ENCODE data around the gene BRMS1. TPM values are rescaled to one million over a fixed set of nuclear protein-coding genes. Genes with fewer than 3 reads are reported as not detected.
"Not testable (repeated sequence)": the region's sequence is repeated elsewhere in the genome, so short reads cannot be mapped to it uniquely, and the experiment has no call there.

Gene BRMS1
- total RNA-seq, 1 experiment from 2014 or later = 48.1 TPM

DNA sequence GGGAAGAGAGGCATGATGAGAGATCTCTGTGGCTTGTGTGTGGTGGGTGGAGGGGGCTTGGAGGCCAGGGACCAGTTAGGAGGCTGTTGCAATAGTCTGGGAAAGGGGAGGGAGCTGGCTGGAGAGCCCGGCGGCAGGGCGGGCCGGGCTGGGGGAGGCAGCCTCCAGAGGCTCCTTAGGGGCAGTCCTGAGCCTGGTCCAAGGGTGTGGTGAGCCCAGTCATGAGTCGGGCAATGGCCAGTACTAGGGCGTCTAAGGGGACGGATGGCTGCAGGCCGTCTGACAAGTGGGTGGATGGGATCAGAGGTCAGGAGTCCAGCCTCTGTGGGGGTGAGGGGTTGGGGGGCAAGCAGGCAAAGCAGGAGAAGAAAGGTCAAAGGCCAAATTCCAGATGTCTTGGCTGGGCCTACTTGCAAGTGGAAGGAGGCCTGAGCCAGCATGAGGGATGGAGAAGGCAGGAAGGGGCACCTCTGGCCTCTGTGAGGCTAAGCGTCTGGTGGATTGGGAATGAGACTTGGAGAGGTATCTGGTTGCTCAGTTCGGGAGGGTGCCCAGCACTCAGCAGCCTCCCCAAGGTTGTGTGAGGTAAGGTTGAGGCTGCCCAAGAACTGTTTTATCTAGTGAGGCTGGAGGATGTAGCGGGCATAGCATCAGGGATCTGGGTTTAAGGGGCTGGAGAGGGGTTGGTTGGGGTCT, 22.0 kb downstream of the BRMS1 start:
- intact Hi-C loops (cut with micrococcal nuclease; ENCODE audit: unreplicated experiment) = no loop called here
- CTCF ChIA-PET = interaction anchor here (1.4 kb wide), 1 partner anchor 11 kb away, joined by 3 read pairs; no protein-coding TSS in a partner anchor
- no TSS peak for BruUV-seq (replicated peaks)
- Mint-ChIP-seq H3K4me1 (ENCODE audit: low read depth, unreplicated experiment) (peaks cover 10% of the 10 kb centered on the region), H3K9me3 (ENCODE audit: low read depth, unreplicated experiment) (peaks cover 6% of the 10 kb centered on the region), H3K36me3 (ENCODE audit: insufficient read depth, unreplicated experiment) (no peaks in the 10 kb centered on the region), H3K27ac (ENCODE audit: unreplicated experiment) (no peak overlapping the region), H3K27me3 (ENCODE audit: unreplicated experiment) (peaks cover 42% of the 10 kb centered on the region), H3K4me3 (ENCODE audit: low read depth, unreplicated experiment) (no peak overlapping the region)
- DNase-seq = no peak
- no peak for TF ChIP-seq CTCF (IDR thresholded peaks at IDR 0.05; ENCODE audit: unreplicated experiment)

- no peak overlapping the region for H3K4me3 Mint-ChIP-seq (ENCODE audit: low read depth, unreplicated experiment)
- DNase-seq = no peak
- no peak for TF ChIP-seq CTCF (IDR thresholded peaks at IDR 0.05; ENCODE audit: unreplicated experiment)
- intact Hi-C loops (cut with micrococcal nuclease; ENCODE audit: unreplicated experiment) = no loop called here
- CTCF ChIA-PET = interaction anchor here (1.4 kb wide), 1 partner anchor 10 kb away, joined by 3 read pairs; no protein-coding TSS in a partner anchor
- BruUV-seq (replicated peaks) = no TSS peak
- peaks cover 6% of the 10 kb centered on the region for H3K9me3 Mint-ChIP-seq (ENCODE audit: low read depth, unreplicated experiment)
- H3K4me1 Mint-ChIP-seq (ENCODE audit: low read depth, unreplicated experiment) = no peaks in the 10 kb centered on the region
- H3K27me3 Mint-ChIP-seq (ENCODE audit: unreplicated experiment) = peaks cover 42% of the 10 kb centered on the region
- no peak overlapping the region for H3K27ac Mint-ChIP-seq (ENCODE audit: unreplicated experiment)
- no peaks in the 10 kb centered on the region for H3K36me3 Mint-ChIP-seq (ENCODE audit: insufficient read depth, unreplicated experiment)
Observed at GRCh38 chr11:66321606-66322005, 23.3 kb downstream of the BRMS1 start.

GRCh38 chr11:66320748-66321147, 24.2 kb downstream of the BRMS1 start:
- H3K36me3 Mint-ChIP-seq (ENCODE audit: insufficient read depth, unreplicated experiment); BruUV-seq (replicated peaks): not testable (repeated sequence)

GRCh38 chr11:66320289-66320688, 24.6 kb downstream of the BRMS1 start:
- H3K4me1 Mint-ChIP-seq (ENCODE audit: low read depth, unreplicated experiment); intact Hi-C loops (cut with micrococcal nuclease; ENCODE audit: unreplicated experiment); H3K27ac Mint-ChIP-seq (ENCODE audit: unreplicated experiment); H3K9me3 Mint-ChIP-seq (ENCODE audit: low read depth, unreplicated experiment); BruUV-seq (replicated peaks); DNase-seq; H3K36me3 Mint-ChIP-seq (ENCODE audit: insufficient read depth, unreplicated experiment); CTCF ChIA-PET; H3K4me3 Mint-ChIP-seq (ENCODE audit: low read depth, unreplicated experiment): not testable (repeated sequence)
- H3K27me3 Mint-ChIP-seq (ENCODE audit: unreplicated experiment) = peaks cover 53% of the 10 kb centered on the region

More at GRCh38 chr11:66320748-66321147, 24.2 kb downstream of the BRMS1 start:
- H3K27ac Mint-ChIP-seq (ENCODE audit: unreplicated experiment); H3K4me3 Mint-ChIP-seq (ENCODE audit: low read depth, unreplicated experiment); H3K9me3 Mint-ChIP-seq (ENCODE audit: low read depth, unreplicated experiment); intact Hi-C loops (cut with micrococcal nuclease; ENCODE audit: unreplicated experiment); H3K4me1 Mint-ChIP-seq (ENCODE audit: low read depth, unreplicated experiment); CTCF ChIA-PET; DNase-seq: not testable (repeated sequence)
- peaks cover 48% of the 10 kb centered on the region for H3K27me3 Mint-ChIP-seq (ENCODE audit: unreplicated experiment)

GRCh38 chr11:66318600-66318970, 26.3 kb downstream of the BRMS1 start:
- CTCF ChIA-PET = no interaction called here
- H3K4me3 Mint-ChIP-seq (ENCODE audit: low read depth, unreplicated experiment) = no peak overlapping the region
- no TSS peak for BruUV-seq (replicated peaks)

More at GRCh38 chr11:66318600-66318970, 26.3 kb downstream of the BRMS1 start:
- no peak for TF ChIP-seq CTCF (IDR thresholded peaks at IDR 0.05; ENCODE audit: unreplicated experiment)
- intact Hi-C loops (cut with micrococcal nuclease; ENCODE audit: unreplicated experiment) = no loop called here
- no peak overlapping the region for H3K27ac Mint-ChIP-seq (ENCODE audit: unreplicated experiment)
- H3K4me1 Mint-ChIP-seq (ENCODE audit: low read depth, unreplicated experiment) = no peaks in the 10 kb centered on the region
- H3K9me3 Mint-ChIP-seq (ENCODE audit: low read depth, unreplicated experiment) = peaks cover 6% of the 10 kb centered on the region
- peaks cover 9% of the 10 kb centered on the region for H3K36me3 Mint-ChIP-seq (ENCODE audit: insufficient read depth, unreplicated experiment)
- peaks cover 63% of the 10 kb centered on the region for H3K27me3 Mint-ChIP-seq (ENCODE audit: unreplicated experiment)
- DNase-seq = no peak

Measured in Calu3 (cell line).